GM19099 (cell line): Measurements from ENCODE around the gene INTS6.
A peak's percentile ranks its signal among the peaks of the same experiment; 100 is the strongest.

Experiments
- POLR2A ChIP-seq: IDR thresholded peaks from 3 replicates; pipeline ENCODE4 v1.6.1; 2011; ENCODE audit warnings: low read depth; ENCODE audit not compliant: insufficient read length; ENCODE audit errors: extremely low read depth

Gene INTS6, protein sequence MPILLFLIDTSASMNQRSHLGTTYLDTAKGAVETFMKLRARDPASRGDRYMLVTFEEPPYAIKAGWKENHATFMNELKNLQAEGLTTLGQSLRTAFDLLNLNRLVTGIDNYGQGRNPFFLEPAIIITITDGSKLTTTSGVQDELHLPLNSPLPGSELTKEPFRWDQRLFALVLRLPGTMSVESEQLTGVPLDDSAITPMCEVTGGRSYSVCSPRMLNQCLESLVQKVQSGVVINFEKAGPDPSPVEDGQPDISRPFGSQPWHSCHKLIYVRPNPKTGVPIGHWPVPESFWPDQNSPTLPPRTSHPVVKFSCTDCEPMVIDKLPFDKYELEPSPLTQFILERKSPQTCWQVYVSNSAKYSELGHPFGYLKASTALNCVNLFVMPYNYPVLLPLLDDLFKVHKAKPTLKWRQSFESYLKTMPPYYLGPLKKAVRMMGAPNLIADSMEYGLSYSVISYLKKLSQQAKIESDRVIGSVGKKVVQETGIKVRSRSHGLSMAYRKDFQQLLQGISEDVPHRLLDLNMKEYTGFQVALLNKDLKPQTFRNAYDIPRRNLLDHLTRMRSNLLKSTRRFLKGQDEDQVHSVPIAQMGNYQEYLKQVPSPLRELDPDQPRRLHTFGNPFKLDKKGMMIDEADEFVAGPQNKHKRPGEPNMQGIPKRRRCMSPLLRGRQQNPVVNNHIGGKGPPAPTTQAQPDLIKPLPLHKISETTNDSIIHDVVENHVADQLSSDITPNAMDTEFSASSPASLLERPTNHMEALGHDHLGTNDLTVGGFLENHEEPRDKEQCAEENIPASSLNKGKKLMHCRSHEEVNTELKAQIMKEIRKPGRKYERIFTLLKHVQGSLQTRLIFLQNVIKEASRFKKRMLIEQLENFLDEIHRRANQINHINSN

DNA sequence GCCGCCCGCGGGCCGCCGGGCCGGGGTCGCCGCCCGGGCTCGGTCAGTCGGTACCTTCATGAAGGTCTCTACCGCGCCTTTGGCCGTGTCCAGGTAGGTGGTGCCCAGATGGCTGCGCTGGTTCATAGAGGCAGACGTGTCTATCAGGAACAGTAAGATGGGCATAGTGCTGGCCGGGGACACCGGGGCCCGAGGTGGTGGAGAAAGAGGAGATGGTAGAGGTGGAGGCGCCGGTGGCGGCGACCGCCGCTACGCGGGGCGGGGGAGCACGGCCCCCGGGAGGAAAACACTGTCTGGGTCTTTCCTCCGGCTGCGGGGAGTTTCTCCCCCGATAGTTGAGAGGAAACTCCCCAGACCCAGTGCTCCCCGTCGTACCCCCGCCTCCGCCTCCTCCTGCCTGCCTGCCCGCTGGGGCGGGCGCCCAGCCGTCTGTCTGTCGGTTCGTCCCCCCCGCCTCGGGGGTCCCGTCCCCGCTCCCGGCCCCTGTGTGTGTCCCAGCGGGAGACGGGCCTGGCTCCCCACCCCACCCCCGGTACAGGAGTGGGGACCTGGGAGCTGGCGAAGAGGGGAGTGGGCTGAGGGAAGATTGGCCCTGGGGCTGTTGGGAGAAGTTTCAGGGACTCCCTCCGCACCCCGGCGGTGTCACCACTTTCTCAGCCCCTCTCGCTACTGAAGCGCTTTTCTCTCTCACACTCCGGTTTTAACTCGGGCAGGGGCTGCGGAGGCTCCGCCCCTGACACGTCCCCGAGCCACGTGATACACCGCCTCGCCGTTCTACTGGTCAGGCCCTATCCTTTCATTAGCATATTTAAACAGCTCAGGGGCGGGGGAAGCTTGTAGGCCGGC, at the start of gene INTS6:
Gene INTS6 (minus strand): TSS at position 676 of the 846 bp plus-strand sequence. CDS start 511 bp downstream, at position 165.
- peak; percentile 100 for TF ChIP-seq POLR2A

DNA sequence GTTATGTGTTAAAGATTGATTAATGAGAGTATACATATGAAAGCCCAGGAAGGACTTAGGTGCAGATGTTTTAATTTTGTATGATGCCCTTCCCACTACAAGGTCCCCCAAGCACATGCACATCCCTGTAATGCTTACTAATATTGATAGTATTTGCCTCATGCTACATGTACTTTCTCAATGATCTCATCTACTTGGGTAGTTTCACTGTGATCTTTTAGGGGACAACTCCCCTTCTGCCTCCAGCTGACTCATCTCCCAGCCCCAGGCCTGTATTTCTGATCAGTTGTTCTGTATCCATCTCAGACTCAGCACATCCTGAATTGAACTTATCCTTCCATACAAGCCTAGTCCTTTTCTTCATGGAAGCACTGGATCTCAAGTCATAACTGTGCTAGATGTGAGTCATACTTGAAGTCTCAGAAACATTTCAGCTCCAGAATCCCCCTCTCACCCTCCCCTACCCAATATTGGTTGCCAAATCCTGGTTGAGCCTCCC, 49.4 kb upstream of the INTS6 start:
- TF ChIP-seq POLR2A: no peak

DNA sequence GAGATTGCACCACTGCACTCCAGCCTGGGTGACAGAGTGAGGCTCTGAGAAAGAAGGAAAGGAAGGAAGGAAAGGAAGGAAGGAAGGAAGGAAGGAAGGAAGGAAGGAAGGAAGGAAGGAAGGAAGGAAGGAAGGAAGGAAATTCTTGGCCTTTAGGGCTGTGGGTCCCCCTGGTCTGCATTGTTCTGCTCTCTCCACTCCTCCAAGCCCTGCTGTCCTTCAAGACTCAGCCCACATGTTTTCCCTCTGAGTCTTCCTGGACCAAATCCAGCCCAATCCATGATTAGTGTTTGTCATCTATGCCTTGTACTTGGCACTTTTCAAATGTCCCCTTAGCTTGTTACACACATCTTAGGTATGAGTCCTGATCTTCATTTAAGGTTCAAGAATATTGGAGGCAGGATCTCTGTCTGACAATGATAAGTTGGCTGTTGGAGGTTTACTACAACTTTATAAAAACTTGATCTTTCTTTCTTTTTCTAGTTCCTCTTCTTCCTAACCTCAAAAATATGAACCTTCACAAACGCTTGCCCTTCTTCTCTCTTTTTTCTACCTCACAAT, 48.8 kb upstream of the INTS6 start:
- TF ChIP-seq POLR2A: no peak

DNA sequence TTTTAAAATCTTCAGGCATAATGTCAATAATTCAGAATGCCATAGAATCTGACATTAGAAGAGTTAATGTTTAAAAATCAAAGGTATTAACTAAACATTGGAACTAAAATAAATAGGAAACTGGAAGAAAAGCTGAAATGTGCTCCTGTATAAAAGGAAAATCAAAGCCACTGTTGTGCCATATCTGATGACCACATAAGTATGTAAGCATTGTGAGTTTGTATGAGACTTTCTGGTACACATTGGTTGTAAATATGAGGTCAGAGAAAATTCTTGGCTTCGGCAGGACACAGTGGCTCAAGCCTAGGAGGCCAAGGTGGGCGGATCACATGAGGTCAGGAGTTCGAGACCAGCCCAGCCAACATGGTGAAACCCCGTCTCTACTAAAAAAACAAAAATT, 48.3 kb upstream of the INTS6 start:
- no peak for TF ChIP-seq POLR2A

DNA sequence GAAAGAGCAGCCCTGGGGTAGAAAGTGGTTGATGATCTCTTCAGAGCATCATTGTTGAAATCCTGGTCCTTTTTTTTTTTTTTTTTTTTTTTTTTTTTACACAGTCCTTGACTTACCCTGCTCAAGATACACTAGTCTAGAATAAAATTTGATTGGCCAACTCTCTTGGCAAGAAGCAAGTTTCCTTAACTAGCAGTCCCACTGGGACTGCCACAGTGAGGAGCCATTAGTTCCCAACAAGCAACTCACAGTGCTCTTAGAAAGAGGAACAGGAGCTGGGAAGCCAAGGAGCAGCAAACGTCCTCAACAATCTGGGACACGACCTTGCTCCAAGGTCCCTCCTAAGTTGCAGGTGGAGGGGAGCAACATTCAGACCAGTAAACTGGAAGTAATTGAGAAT, 47.9 kb upstream of the INTS6 start:
- no peak for TF ChIP-seq POLR2A

DNA sequence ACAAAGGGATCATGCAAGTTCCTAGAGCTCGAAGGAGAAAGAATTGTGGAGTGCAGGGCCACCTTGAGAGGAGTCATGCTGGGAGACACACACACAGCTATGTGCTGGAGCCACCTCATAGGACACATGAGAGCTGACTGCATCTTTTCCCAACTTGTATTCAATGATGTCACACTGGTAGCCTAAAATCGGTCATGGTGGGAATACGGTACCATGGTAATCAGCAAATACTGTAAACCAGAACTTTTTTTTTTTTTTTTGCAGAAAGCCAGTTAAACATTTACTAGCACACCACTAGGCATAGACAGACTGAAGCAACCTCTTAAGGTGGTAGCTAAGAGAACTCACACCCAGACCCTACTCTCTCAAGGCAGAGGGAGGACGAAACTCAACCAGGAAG, 47.0 kb upstream of the INTS6 start:
- TF ChIP-seq POLR2A: no peak

DNA sequence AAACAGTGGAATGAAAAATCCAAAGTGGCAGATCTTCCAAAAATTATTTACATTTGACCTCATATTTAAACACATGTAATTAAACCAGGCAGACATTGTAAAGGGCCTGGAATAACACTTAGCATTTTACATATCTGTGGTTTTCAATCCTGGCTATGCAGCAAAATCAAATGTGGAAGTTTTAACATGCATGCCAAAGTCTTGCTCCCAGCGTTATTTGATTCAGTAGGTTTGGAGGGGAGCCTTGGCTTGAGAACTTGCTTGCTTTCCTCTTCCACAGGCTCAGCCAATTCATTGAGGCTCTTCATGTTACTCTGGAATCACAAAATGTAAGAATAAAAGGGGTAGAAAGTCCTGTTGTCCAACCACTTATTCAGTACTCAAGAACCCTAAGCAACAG, 42.5 kb upstream of the INTS6 start:
- TF ChIP-seq POLR2A: no peak

DNA sequence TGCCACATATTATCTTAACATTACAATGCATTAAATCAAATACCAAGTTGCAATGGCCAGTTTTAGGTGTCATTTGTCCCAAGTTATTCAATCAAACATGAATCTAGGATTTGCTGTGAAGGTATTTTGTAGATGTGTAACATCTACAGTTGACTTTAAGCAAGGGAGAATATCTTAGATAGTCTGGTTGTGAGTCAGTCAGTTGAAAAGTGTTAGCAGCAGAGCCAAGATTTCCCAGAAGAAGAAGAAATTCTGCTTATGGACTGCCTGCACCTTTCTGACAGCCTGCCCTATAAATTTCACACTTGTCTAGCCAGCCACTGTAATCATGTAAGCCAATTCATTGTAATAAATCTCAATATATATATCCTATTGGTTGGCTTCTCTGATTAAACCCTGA, 41.3 kb upstream of the INTS6 start:
- TF ChIP-seq POLR2A: no peak

DNA sequence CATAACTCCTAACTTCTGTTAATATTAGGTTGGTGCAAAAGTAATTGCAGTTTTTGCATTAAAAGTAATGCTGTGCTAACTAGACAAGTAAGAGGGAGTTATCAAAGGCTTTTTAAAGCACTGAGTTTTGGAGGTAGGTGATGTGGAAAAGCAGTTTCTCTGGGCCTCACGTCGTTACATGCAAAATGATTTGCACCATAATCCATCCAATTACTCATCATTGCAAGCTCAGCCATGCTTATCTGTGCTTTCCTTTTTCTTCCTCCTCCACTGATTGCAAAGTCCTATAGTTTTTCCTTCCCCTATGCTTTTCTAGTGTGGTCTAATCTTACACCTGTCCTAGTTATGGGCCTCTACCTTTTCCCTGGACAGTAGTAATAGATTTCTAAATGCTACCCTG, 35.4 kb upstream of the INTS6 start:
- no peak for TF ChIP-seq POLR2A

DNA sequence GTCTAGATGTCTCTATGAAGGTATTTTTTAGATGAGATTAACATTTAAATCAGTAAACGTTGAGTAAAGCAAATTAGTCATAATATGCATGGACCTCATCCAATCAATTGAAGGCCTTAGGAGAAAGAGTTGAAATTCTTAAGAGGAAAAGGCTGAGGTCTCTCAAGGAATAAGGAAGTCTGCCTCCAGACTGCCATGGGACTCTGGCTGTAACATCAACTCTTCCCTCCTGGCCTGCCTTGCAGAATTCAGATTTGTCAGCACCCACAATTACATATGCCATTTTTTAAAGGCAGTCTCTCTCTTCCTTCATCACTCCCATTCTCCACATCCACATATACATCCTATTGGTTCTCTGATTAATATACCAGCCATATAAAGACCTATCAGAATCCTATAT, 28.8 kb upstream of the INTS6 start:
- no peak for TF ChIP-seq POLR2A

DNA sequence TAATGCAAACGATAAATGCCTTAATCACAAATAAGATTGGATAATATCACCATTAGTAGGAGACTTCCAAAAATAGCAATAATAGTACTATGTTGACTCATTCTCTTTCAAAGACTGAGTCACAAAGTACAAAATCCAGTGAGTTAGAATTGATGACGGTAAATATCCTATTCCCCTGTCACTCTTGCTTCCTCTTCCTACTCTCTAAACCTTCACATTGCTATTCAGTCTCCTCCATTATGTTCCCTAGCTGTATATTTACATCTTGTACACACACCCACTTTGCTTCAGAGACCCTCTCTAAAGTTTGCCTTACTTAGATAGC, 26.3 kb upstream of the INTS6 start:
- no peak for TF ChIP-seq POLR2A

DNA sequence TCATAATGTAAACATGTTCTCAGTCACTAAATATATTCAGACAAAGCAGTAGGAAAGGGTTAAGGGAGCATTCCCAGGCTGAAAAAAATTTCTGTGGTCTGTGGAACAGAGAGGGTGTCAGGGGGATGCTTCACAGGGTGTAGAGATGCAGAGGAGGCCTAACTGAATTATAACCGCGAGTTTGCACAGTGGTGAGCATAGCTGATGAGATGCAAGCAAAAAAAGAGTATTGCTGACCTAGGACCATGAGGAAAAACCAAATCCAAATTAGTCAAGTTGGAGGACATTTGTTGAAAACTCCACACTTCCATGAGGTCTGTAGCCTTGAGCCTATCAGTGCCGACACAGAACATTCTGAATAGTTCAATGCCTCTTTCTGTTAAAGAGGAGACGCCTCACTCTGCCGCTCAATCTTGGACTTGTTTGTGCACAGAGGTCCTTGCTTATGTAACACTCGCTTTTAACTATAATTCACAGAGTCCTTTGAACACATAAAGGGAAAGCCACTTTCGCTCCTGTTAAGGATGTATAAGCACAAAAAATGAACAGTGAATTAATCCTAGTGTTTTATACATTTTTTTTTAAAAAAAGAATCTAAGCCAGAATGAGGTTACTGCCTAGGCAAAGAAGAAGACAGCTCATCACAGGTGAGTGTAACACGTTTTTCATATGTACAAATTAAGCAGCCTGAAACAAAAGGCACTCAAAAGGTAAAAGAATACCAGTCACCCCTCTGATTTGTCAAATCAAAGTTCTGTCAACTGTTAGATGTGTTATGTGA, 25.8 kb upstream of the INTS6 start:
- TF ChIP-seq POLR2A: no peak

DNA sequence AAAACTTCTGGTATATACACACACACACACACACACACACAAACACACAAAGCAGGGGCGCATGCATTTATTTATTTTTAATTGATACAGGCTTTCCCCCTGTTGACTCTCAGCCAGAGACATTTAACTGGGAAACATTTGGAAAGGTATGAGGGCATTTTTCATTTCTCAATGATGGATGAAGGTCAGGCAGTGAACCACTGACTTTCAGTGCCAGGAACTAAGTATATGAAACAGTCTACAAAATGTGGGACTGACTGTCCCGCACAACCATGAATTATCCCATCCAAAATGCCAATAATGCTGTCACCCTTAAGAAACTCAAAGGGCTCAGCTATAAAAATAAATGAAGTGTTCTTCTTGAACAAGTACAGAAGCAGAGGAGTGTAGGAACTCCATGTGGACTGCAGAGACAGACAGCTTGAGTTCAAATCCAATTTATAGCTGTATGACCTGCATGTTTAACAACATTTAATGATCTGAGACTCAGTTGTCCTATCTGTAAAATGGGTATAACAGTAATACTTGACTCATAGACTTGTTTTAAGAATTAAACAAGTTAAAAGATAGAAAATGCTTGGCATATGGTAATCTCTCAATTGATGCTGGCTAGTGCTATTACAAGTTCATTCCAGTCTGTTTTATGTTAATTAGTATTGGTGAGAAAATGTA, 25.0 kb upstream of the INTS6 start:
- no peak for TF ChIP-seq POLR2A
